Activated CD8-positive, alpha-beta memory T cell treated with anti-CD3 and anti-CD28 coated beads, Interleukin-2, amount 10 ng/mL, durations not matched to agents 7 days and 5 days (primary cell): ENCODE measurements around the gene ATP1A1. TPM values are rescaled to one million over a fixed set of nuclear protein-coding genes. Genes with fewer than 3 reads are reported as not detected.
A peak's percentile ranks its signal among the peaks of the same experiment; 100 is the strongest.

ENCODE experiments used
- ATAC-seq: fragments of 150-1000 bp; cut with Tn5 transposase; one replicate; pipeline ENCODE4 v1.10.0; 2021; ENCODE audit warnings: moderate library complexity
- CTCF ChIA-PET: fragments of 350-600 bp; sonication (Branson Sonifier 250); formaldehyde crosslinking; loops from one replicate; lab custom pipeline; 2021; ENCODE audit warnings: antibody characterized with exemption; lab: Charles Lee
- DNase-seq: peaks from one replicate; pipeline ENCODE4 v3.0.0-alpha.2; 2020
- H3K27ac Mint-ChIP-seq: one replicate; pipeline ENCODE4 v1.8.0; 2021; ENCODE audit warnings: mild to moderate bottlenecking, mixed read lengths
- H3K27me3 Mint-ChIP-seq: one replicate; pipeline ENCODE4 v1.8.0; 2021; ENCODE audit warnings: mixed read lengths
- H3K36me3 Mint-ChIP-seq: one replicate; pipeline ENCODE4 v1.8.0; 2021; ENCODE audit warnings: mild to moderate bottlenecking, mixed read lengths
- H3K4me1 Mint-ChIP-seq: one replicate; pipeline ENCODE4 v1.8.0; 2021; ENCODE audit warnings: mixed read lengths
- H3K4me3 Mint-ChIP-seq: one replicate; pipeline ENCODE4 v1.8.0; 2021; ENCODE audit warnings: mild to moderate bottlenecking, moderate library complexity, mixed read lengths
- H3K9me3 Mint-ChIP-seq: one replicate; pipeline ENCODE4 v1.8.0; 2022; ENCODE audit warnings: low read depth, mixed read lengths
- total RNA-seq, 2 experiments: library from RNA; stranded (reverse); gene quantifications; one replicate each; pipeline ENCODE4 v1.2.3, GENCODE V29; 2021

ATP1A1 gene
- total RNA-seq, 2 experiments from 2014 or later = 169 to 206 TPM

- Mint-ChIP-seq H3K36me3 (peaks cover 4% of the 10 kb centered on the region), H3K27me3 (no peaks in the 10 kb centered on the region), H3K27ac (no peak overlapping the region), H3K4me1 (peaks cover 19% of the 10 kb centered on the region), H3K4me3 (no peak overlapping the region), H3K9me3 (no peaks in the 10 kb centered on the region)
- no peak for DNase-seq
- ATAC-seq = no peak
- CTCF ChIA-PET = interaction anchor here (1.0 kb wide), 1 partner anchor 134 kb away, joined by 4 read pairs; no protein-coding TSS in a partner anchor
Measured at GRCh38 chr1:116351914-116352313, 21.1 kb upstream of the ATP1A1 start.

DNA sequence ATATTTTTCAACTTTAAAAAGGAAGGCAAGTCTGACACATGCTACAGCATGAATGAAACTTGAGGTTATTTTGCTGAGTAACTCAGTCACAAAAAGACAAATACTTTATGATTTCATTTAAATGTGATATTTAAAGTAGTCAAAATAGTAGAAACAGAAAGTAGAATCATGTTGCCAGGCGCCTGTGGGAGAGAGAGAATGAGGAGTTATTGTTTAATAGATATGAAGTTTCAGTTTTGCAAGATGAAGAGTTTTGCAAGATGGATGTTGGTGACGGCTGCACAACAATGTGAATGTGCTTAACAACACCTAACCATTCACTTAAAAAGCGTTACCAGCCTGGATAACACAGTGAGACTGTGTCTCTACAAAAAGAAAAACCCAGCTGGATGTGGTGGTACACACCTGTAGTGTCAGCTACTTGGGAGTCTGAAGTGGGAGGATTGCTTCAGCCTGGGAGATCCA, 20.7 kb upstream of the ATP1A1 start:
- Mint-ChIP-seq H3K27ac (no peak overlapping the region), H3K36me3 (peaks cover 2% of the 10 kb centered on the region), H3K27me3 (no peaks in the 10 kb centered on the region), H3K4me1 (peaks cover 16% of the 10 kb centered on the region), H3K9me3 (no peaks in the 10 kb centered on the region), H3K4me3 (no peak overlapping the region)
- ATAC-seq = peak; percentile 42
- CTCF ChIA-PET = interaction anchor here (0.7 to 1.0 kb wide), 3 partner anchors 133 to 147 kb away, joined by 3 to 4 read pairs (median 4); no protein-coding TSS in a partner anchor
- no peak for DNase-seq

DNA sequence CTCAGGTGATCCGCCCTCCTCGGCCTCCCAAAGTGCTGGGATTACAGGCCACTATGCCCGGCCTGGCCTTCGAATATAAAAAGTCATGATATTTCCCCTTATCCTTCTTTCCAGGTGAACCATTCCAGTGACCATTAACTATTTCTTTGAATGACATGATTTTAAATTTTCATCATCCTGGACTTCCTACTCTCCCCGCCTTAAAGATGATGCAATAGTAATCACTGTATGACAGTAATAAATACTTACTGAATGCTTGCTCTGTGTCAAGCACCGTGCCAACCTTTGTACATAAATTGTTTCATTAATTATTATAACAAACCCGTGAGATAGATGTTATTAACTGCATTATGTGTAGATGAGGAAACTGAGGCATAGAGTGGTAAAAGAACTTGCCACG, 19.9 kb upstream of the ATP1A1 start:
- DNase-seq = no peak
- H3K4me3 Mint-ChIP-seq = no peak overlapping the region
- H3K9me3 Mint-ChIP-seq = no peaks in the 10 kb centered on the region
- CTCF ChIA-PET = interaction anchor here (1.0 to 3.2 kb wide), 3 partner anchors 132 to 146 kb away, joined by 4 to 11 read pairs (median 4); no protein-coding TSS in a partner anchor
- peaks cover 16% of the 10 kb centered on the region for H3K4me1 Mint-ChIP-seq
- H3K27me3 Mint-ChIP-seq = no peaks in the 10 kb centered on the region
- H3K36me3 Mint-ChIP-seq = peaks cover 2% of the 10 kb centered on the region
- no peak for ATAC-seq
- H3K27ac Mint-ChIP-seq = no peak overlapping the region

- H3K4me1 Mint-ChIP-seq = peaks cover 16% of the 10 kb centered on the region
- CTCF ChIA-PET = interaction anchor here (1.0 to 3.2 kb wide), 2 partner anchors 129 to 143 kb away, joined by 3 to 11 read pairs; no protein-coding TSS in a partner anchor
- ATAC-seq (no peak), DNase-seq (no peak)
- no peak overlapping the region for H3K4me3 Mint-ChIP-seq
- peaks cover under 1% of the 10 kb centered on the region for H3K36me3 Mint-ChIP-seq
- H3K27me3 Mint-ChIP-seq = no peaks in the 10 kb centered on the region
- H3K9me3 Mint-ChIP-seq = no peaks in the 10 kb centered on the region
- H3K27ac Mint-ChIP-seq = no peak overlapping the region
Measured at GRCh38 chr1:116356067-116356466, 17.0 kb upstream of the ATP1A1 start.

DNA sequence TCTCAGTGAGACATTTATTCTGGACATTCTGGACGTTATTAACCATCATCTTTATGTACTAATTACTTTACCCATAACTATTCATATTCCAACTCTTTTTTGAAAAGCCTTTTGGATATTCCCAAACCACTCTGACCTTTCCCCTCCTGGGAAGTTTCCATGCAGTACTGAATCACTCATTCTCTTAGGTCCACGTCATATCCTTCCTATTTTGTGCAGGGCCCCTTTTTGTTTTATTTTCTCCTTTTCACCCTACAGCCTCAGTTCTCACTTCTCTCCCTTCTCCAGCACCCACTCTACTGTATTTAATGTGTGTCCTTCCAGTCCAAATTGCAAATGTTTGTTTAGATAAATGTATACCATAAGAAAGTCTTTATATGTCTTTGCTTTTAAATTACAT, 16.4 kb upstream of the ATP1A1 start:
- no peaks in the 10 kb centered on the region for H3K36me3 Mint-ChIP-seq
- DNase-seq (no peak), ATAC-seq (no peak)
- no peaks in the 10 kb centered on the region for H3K27me3 Mint-ChIP-seq
- peaks cover 16% of the 10 kb centered on the region for H3K4me1 Mint-ChIP-seq
- H3K4me3 Mint-ChIP-seq = no peak overlapping the region
- CTCF ChIA-PET = interaction anchor here (1.9 to 3.8 kb wide), 2 partner anchors 129 to 218 kb away, joined by 6 to 35 read pairs; no protein-coding TSS in a partner anchor
- no peak overlapping the region for H3K27ac Mint-ChIP-seq
- H3K9me3 Mint-ChIP-seq = no peaks in the 10 kb centered on the region

DNA sequence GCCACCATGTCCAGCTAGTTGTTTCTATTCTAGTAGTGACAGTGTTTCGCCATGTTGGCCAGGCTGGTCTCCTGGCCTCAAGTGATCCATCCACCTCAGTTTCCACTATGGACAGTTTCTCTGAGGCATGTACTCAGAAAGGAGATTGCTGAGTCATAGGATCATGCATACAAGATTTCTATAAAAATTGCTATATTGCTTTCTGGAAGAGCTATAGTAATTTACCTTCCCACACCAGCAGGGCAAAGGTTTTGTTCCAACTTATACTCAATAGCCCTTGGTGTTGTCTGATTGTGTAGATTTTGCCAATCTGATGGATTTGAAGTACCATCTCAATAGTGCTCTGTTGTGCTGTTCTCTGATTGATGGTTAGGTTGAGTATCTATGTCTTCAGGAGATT, 15.6 kb upstream of the ATP1A1 start:
- H3K4me3 Mint-ChIP-seq = no peak overlapping the region
- H3K9me3 Mint-ChIP-seq = no peaks in the 10 kb centered on the region
- H3K36me3 Mint-ChIP-seq = no peaks in the 10 kb centered on the region
- CTCF ChIA-PET = interaction anchor here (1.9 to 3.8 kb wide), 2 partner anchors 128 to 218 kb away, joined by 6 to 35 read pairs; no protein-coding TSS in a partner anchor
- H3K27me3 Mint-ChIP-seq = no peaks in the 10 kb centered on the region
- DNase-seq = no peak
- no peak for ATAC-seq
- peaks cover 9% of the 10 kb centered on the region for H3K4me1 Mint-ChIP-seq
- no peak overlapping the region for H3K27ac Mint-ChIP-seq

GRCh38 chr1:116359060-116359830, 13.8 kb upstream of the ATP1A1 start:
- Mint-ChIP-seq H3K27ac (no peak overlapping the region), H3K36me3 (no peaks in the 10 kb centered on the region), H3K4me3 (no peak overlapping the region), H3K27me3 (no peaks in the 10 kb centered on the region), H3K9me3 (no peaks in the 10 kb centered on the region), H3K4me1 (peaks cover 5% of the 10 kb centered on the region)
- CTCF ChIA-PET = interaction anchor here (1.0 to 3.8 kb wide), 5 partner anchors 15 to 140 kb away, joined by 3 to 35 read pairs (median 4); no protein-coding TSS in a partner anchor
- ATAC-seq (no peak), DNase-seq (no peak)

- H3K27ac Mint-ChIP-seq = no peak overlapping the region
- no peak for ATAC-seq
- CTCF ChIA-PET = interaction anchor here (0.6 to 3.8 kb wide), 5 partner anchors 16 to 208 kb away, joined by 3 to 35 read pairs (median 4); no protein-coding TSS in a partner anchor
- peaks cover 2% of the 10 kb centered on the region for H3K27me3 Mint-ChIP-seq
- H3K4me1 Mint-ChIP-seq = peaks cover 5% of the 10 kb centered on the region
- H3K36me3 Mint-ChIP-seq = no peaks in the 10 kb centered on the region
- no peaks in the 10 kb centered on the region for H3K9me3 Mint-ChIP-seq
- no peak overlapping the region for H3K4me3 Mint-ChIP-seq
- DNase-seq = no peak
Measured at GRCh38 chr1:116359871-116360270, 13.2 kb upstream of the ATP1A1 start.

DNA sequence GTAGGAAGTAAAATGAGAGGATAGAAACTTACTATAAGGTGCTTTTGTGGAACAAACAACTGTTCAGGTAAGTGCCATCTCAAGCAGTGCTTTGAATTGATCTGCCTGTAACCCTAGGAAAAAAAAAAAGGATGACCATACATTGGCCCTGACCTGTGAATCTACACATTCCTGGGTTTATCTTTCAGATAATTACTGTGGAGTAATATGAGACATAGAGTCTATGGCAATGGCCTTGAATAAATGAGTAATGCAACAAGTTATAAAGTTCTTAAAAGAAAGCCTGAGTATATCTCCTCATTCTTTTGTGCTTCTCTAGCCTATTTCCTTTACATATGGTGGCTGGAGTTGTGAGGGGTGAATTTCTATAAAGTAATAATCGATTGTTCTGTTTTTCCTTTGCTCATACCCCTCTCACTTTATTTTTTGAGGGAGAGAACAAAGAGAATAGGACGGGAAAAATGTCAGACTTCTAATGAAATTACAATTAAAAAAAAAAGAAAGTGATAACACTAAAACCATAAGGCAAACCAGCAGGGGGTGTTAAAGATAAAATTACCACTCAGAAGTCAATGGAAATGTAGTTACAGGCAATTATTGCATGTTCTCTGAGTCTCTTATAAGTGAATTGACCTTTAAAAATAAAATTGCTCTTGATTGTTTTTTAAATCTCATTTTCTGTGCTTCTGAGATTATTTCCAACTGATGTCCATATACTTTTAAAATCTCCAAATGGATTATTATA, 12.4 kb upstream of the ATP1A1 start:
- Mint-ChIP-seq H3K27me3 (peaks cover 3% of the 10 kb centered on the region), H3K4me3 (no peak overlapping the region), H3K4me1 (peaks cover 5% of the 10 kb centered on the region), H3K36me3 (no peaks in the 10 kb centered on the region), H3K9me3 (no peaks in the 10 kb centered on the region), H3K27ac (no peak overlapping the region)
- CTCF ChIA-PET = interaction anchor here (0.6 to 3.8 kb wide), 5 partner anchors 17 to 209 kb away, joined by 3 to 35 read pairs (median 4); no protein-coding TSS in a partner anchor
- DNase-seq = no peak
- no peak for ATAC-seq

- peaks cover 10% of the 10 kb centered on the region for H3K27me3 Mint-ChIP-seq
- no peaks in the 10 kb centered on the region for H3K9me3 Mint-ChIP-seq
- CTCF ChIA-PET = no interaction called here
- peaks cover 4% of the 10 kb centered on the region for H3K4me1 Mint-ChIP-seq
- H3K27ac Mint-ChIP-seq = no peak overlapping the region
- H3K36me3 Mint-ChIP-seq = no peaks in the 10 kb centered on the region
- ATAC-seq (no peak), DNase-seq (no peak)
- no peak overlapping the region for H3K4me3 Mint-ChIP-seq
Measured at GRCh38 chr1:116361648-116362047, 11.4 kb upstream of the ATP1A1 start.

GRCh38 chr1:116362050-116362449, 11.0 kb upstream of the ATP1A1 start:
- no peak overlapping the region for H3K4me3 Mint-ChIP-seq
- no peaks in the 10 kb centered on the region for H3K9me3 Mint-ChIP-seq
- peaks cover 10% of the 10 kb centered on the region for H3K27me3 Mint-ChIP-seq
- peaks cover under 1% of the 10 kb centered on the region for H3K4me1 Mint-ChIP-seq
- DNase-seq (no peak), ATAC-seq (no peak)
- CTCF ChIA-PET = no interaction called here
- H3K27ac Mint-ChIP-seq = no peak overlapping the region
- no peaks in the 10 kb centered on the region for H3K36me3 Mint-ChIP-seq

DNA sequence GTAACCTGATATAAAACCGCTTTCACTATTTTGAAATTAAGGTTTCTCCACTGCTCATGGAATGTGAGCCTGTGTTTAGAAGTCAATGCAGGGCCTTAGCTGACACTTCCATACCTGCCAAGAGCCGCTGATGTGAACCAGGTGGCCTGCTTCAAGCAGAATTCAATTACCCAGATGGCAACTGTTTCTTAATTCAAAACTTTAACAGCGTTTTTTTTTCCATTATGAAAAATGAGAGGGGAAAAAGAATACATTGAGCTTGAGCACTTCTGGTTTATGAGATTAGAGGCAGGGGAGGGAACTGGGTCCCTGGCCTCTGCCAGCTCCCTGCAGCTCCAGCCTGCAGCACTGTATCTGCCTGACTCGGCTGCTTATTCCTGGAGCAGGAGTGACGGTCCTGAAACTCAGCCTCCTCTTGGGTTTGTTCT, 7.7 kb upstream of the ATP1A1 start:
- H3K27ac Mint-ChIP-seq = no peak overlapping the region
- CTCF ChIA-PET = interaction anchor here (1.0 to 5.7 kb wide), 6 partner anchors 11 to 227 kb away, joined by 4 to 39 read pairs (median 5); no protein-coding TSS in a partner anchor
- no peaks in the 10 kb centered on the region for H3K9me3 Mint-ChIP-seq
- H3K4me3 Mint-ChIP-seq = no peak overlapping the region
- peaks cover 25% of the 10 kb centered on the region for H3K27me3 Mint-ChIP-seq
- H3K36me3 Mint-ChIP-seq = no peaks in the 10 kb centered on the region
- ATAC-seq (no peak), DNase-seq (no peak)
- H3K4me1 Mint-ChIP-seq = peaks cover 7% of the 10 kb centered on the region

- no peaks in the 10 kb centered on the region for H3K36me3 Mint-ChIP-seq
- H3K27ac Mint-ChIP-seq = no peak overlapping the region
- no peak for DNase-seq
- no peak for ATAC-seq
- CTCF ChIA-PET = interaction anchor here (1.0 to 5.7 kb wide), 7 partner anchors 10 to 227 kb away, joined by 4 to 39 read pairs (median 5); no protein-coding TSS in a partner anchor
- no peaks in the 10 kb centered on the region for H3K9me3 Mint-ChIP-seq
- H3K4me3 Mint-ChIP-seq = no peak overlapping the region
- H3K4me1 Mint-ChIP-seq = peaks cover 7% of the 10 kb centered on the region
- peaks cover 29% of the 10 kb centered on the region for H3K27me3 Mint-ChIP-seq
Measured at GRCh38 chr1:116365857-116366256, 7.2 kb upstream of the ATP1A1 start.
